GM06990 (cell line): Measurements from ENCODE around the gene TINAGL1.

Experiments
- DNase-seq: peaks from one replicate; pipeline ENCODE4 v3.0.0-alpha.2; 2011; ENCODE audit not compliant: insufficient read length; ENCODE audit errors: extremely low read depth
- H3K27me3 ChIP-seq: replicated peaks from 2 replicates; pipeline ENCODE4 v1.6.0; 2011; ENCODE audit warnings: low read length; ENCODE audit not compliant: control insufficient read depth, insufficient read depth
- H3K36me3 ChIP-seq: 2 replicates; pipeline ENCODE4 v1.5.1; 2011; ENCODE audit warnings: low read length; ENCODE audit not compliant: control insufficient read depth, insufficient read depth
- H3K4me3 ChIP-seq: replicated peaks from 2 replicates; pipeline ENCODE4 v1.5.1; 2011; ENCODE audit warnings: low read depth, mild to moderate bottlenecking, control low read depth, low read length
- TF ChIP-seq, protein P1 (sequence below): IDR thresholded peaks from 2 replicates; pipeline ENCODE4 v1.5.1; 2011; ENCODE audit warnings: low read length, control low read depth, mild to moderate bottlenecking, inconsistent platforms; ENCODE audit not compliant: insufficient read depth, poor library complexity, severe bottlenecking

Gene TINAGL1

DNA sequence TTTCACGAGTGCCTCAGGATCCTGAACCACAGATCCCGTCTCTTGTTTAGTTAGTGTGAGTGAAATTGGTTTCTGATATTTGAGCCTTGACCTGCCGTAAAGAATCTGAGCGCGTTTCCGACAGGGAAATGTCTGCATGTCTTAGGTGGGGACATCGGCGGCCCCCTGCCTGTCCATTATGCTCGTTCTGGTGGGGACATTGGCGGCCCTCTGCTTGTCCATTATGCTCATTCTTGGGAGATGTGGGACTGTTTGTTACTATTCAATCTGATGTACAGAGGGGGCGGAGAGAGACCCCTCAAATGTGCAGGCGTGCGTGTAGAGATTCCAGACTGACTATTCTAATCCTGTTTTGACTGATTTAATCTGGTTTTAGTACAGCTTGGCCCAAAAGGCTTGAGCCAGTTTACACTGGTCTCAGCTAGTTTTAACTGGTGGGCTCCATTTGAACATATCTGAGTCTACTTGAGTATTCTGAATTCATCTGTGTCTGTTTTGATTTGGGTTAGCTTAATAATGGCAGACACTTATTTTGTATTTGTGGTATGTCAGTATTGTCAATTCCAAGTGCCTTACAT is 6.6 kb upstream of the TINAGL1 start:
- H3K27me3 ChIP-seq = no peaks in the 10 kb centered on the region
- H3K4me3 ChIP-seq = no peak overlapping the region
- no peak for DNase-seq
- H3K36me3 ChIP-seq = no peaks in the 10 kb centered on the region
- TF ChIP-seq, protein P1, sequence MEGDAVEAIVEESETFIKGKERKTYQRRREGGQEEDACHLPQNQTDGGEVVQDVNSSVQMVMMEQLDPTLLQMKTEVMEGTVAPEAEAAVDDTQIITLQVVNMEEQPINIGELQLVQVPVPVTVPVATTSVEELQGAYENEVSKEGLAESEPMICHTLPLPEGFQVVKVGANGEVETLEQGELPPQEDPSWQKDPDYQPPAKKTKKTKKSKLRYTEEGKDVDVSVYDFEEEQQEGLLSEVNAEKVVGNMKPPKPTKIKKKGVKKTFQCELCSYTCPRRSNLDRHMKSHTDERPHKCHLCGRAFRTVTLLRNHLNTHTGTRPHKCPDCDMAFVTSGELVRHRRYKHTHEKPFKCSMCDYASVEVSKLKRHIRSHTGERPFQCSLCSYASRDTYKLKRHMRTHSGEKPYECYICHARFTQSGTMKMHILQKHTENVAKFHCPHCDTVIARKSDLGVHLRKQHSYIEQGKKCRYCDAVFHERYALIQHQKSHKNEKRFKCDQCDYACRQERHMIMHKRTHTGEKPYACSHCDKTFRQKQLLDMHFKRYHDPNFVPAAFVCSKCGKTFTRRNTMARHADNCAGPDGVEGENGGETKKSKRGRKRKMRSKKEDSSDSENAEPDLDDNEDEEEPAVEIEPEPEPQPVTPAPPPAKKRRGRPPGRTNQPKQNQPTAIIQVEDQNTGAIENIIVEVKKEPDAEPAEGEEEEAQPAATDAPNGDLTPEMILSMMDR = no peak

DNA sequence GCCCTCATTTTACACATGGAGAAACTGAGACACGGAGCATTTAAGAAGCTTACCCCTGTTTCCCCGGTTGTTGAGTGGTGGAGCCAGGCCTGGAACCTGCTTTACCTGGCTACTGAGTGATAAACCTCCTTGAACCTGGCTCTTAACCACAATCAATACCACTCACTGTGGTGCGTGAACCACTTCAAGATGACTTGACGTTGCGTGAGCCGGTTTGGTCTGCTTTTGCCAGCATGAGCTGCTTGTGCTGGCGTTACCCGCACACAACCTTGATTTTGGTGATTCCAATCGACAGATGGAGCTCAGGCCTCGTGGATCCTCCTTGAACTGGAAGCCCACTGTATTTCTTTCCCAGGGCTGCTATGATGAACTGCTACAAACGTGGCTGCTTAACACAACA is 6.1 kb upstream of the TINAGL1 start:
- no peak for DNase-seq
- H3K27me3 ChIP-seq = no peaks in the 10 kb centered on the region

DNA sequence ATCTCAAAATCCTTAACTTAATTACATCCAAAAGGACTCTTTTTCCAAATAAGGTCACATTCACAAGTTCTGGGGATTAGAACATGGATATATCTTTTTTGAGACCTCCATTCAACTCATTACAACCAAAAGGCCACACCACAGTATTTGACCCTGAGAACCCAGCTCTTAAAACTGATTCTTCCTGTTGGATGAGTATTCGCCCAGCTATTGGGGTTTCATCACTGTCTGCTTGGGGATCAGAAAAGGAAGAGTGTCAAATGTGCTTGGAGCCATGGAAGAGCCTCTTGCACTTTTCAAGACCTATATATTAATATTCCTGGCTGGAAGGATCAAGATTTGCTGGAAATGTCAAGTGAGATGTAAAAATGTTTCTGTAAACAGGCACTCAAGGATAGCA is 5.4 kb upstream of the TINAGL1 start:
- TF ChIP-seq, protein P1 = no peak
- no peak overlapping the region for H3K4me3 ChIP-seq
- H3K36me3 ChIP-seq = no peaks in the 10 kb centered on the region
- no peaks in the 10 kb centered on the region for H3K27me3 ChIP-seq
- DNase-seq = no peak

More for the DNA sequence above, 6.1 kb upstream of the TINAGL1 start:
- no peaks in the 10 kb centered on the region for H3K36me3 ChIP-seq
- TF ChIP-seq, protein P1 = no peak
- H3K4me3 ChIP-seq = no peak overlapping the region

DNA sequence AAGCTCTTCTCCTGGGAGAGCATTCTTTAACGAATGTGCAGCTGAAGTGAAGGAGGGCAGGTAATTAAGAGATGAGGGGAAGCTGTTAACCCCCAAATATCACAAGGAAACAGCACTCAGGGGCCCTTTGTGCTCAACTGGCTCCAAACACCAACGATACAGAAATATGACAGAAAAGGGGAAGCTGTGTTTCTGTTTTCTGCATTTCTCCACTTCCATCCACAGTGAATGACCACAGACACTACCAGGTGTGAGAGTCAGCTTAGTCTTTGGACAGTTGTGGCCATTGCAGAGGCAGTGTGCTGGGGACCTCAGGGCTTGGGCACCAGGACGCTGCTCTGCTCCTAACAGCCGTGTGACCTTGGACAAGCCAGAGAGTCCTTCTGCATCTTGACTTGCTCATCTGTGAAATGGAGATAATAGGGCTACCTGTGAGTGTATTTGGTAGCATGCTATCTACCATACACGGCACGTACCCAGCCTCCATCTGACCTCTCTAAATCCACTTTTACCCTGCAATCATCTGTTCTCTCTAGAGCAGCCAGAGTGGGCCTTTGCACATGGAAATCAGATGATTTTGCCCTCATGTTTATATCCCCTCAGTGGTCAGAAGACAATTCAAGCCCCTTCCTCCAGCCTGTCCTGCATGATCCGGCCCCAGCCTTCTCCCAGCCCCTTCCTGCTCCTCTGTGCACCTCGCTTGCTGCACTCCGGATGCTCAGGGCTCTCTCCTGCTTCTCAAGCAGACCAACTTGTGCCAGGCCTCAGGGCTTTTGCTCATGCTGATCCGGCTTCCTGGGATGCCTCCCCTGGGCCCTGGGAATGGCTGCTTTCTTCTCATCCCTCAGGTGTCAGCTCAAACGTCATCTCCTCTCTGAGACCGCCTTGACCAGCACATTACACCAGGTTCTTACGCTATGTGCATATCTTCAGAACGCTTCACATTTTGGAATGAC is 4.7 kb upstream of the TINAGL1 start:
- TF ChIP-seq, protein P1 = no peak
- no peak overlapping the region for H3K4me3 ChIP-seq
- H3K27me3 ChIP-seq = peaks cover 1% of the 10 kb centered on the region; the same call in 1 of the 2 replicates
- DNase-seq = no peak
- H3K36me3 ChIP-seq = no peaks in the 10 kb centered on the region

DNA sequence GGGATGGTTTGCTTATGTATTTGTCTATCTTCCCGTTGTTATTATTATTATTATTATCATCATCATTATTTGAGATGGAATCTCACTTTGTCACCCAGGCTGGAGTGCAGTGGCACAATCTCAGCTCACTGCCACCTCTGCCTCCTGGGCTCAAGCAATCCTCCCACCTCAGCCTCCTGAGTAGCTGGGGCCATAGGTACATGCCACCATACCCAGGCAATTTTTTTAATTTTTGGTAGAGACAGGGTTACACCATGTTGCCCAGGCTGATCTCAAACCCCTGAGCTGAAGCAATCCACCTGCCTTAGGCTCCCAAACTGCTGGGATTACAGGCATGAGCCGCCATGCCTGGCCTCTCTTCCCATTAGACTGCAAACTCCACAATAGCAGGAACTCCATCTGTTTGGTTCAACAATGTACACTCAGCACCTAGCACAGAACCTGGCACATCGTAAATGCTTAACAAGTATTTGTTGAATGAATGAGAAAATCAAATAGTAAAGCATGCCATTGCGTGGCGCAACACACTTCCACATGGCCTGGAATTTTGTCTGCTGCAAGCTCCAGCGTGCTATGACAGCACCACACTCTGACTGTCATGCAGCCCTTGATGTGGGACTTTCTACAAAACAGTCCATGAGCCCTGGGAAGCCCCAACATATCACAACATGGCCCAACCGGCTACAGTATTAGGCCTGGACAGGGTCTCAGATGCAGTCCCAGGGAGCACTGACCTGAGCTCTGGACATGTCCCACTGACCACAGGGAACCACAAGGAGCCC is 3.8 kb upstream of the TINAGL1 start:
- no peak for DNase-seq
- TF ChIP-seq, protein P1 = no peak

More for the DNA sequence above, 3.8 kb upstream of the TINAGL1 start:
- no peak overlapping the region for H3K4me3 ChIP-seq
- peaks cover 3% of the 10 kb centered on the region; the same call in 1 of the 2 replicates for H3K27me3 ChIP-seq
- no peaks in the 10 kb centered on the region for H3K36me3 ChIP-seq
